K562 (cell line): ENCODE results near the gene FOXN3. TPM values are rescaled to one million over a fixed set of nuclear protein-coding genes. Genes with fewer than 3 reads are reported as not detected.

Experiments used
- ATAC-seq: fragments of 200-7000 bp; cut with Tn5 transposase; 3 replicates; pipeline ENCODE4 v1.9.1; 2020; ENCODE audit warnings: moderate library complexity
- BruUV-seq: library from RNA; stranded (reverse); fragments of 400-500 nt; replicated peaks from 2 replicates; lab custom pipeline; 2021; lab: Mats Ljungman, UMichigan
- CTCF ChIA-PET: fragments of 300-600 bp; formaldehyde crosslinking; extraction: SDS; loops from one replicate; lab custom pipeline; 2021; ENCODE audit warnings: low intra/inter-chr PET ratio; lab: Yijun Ruan, JAX
- POLR2A ChIA-PET: fragments of 300-600, 350-650 bp; sonication (Branson Sonifier 250); formaldehyde crosslinking; extraction: SDS; loops from one replicate; lab custom pipeline; 2021; ENCODE audit warnings: antibody characterized with exemption, inconsistent platforms; lab: Yijun Ruan, JAX
- DNase-seq, 4 experiments: peaks; one replicate each; pipeline versions ENCODE4 v3.0.0 to v3.0.0-alpha.2; 2011 to 2018; ENCODE audit warnings: low spot score in 3 of 4, mixed read lengths in 3 of 4; ENCODE audit errors: extremely low read depth in 1 of 4
- FAIRE-seq: peaks from 2 replicates; lab custom pipeline; 2011; peaks lifted over from hg19 to GRCh38; lab: Jason Lieb, UNC
- H2AFZ ChIP-seq: 2 replicates; pipeline ENCODE4 v1.6.0; 2011; ENCODE audit warnings: low read depth, low read length, control low read depth, inconsistent platforms
- H3K27ac ChIP-seq: fragments of 200-600 bp; 3 replicates; pipeline ENCODE4 v1.8.0; 2011; ENCODE audit warnings: low read depth, mild to moderate bottlenecking, control low read depth, inconsistent platforms, low read length, moderate library complexity, mixed read lengths; ENCODE audit errors: extremely low read depth
- H3K27me3 ChIP-seq, 2 experiments: fragments of 300-600 bp in 1 of 2; 2 replicates in 1 of 2; 3 replicates in 1 of 2; pipeline versions ENCODE4 v1.6.0 to v1.8.0; 2011; ENCODE audit warnings: inconsistent platforms in 2 of 2, low read length in 2 of 2, mild to moderate bottlenecking in 1 of 2, mixed read lengths in 1 of 2, moderate library complexity in 1 of 2; ENCODE audit not compliant: control insufficient read depth in 2 of 2, insufficient read depth in 2 of 2
- H3K36me3 ChIP-seq: fragments of 300-600 bp; 3 replicates; pipeline ENCODE4 v1.8.0; 2011; ENCODE audit warnings: mild to moderate bottlenecking, low read length, inconsistent platforms; ENCODE audit not compliant: control insufficient read depth, insufficient read depth
- H3K4me1 ChIP-seq, 2 experiments: fragments of 200-600 bp in 1 of 2; replicated peaks in 1 of 2; 2 replicates in 1 of 2; 3 replicates in 1 of 2; pipeline versions ENCODE4 v1.5.1 to v1.8.0; 2011; ENCODE audit warnings: inconsistent platforms in 2 of 2, low read length in 2 of 2, mild to moderate bottlenecking in 1 of 2, mixed read lengths in 1 of 2, moderate library complexity in 1 of 2; ENCODE audit not compliant: control insufficient read depth in 2 of 2, insufficient read depth in 2 of 2
- H3K4me2 ChIP-seq: 2 replicates; pipeline ENCODE4 v1.6.1; 2011; ENCODE audit warnings: low read length, control low read depth, inconsistent platforms, mixed read lengths; ENCODE audit not compliant: insufficient read depth
- H3K4me3 ChIP-seq: fragments of 200-600 bp; sonication (generic), shearing (Covaris generic); 2 replicates; pipeline ENCODE4 v1.5.1; 2016; ENCODE audit warnings: control low read depth, inconsistent platforms
- H3K79me2 ChIP-seq: fragments of 200-600 bp; 3 replicates; pipeline ENCODE4 v1.8.0; 2011; ENCODE audit warnings: low read length, inconsistent platforms; ENCODE audit not compliant: control insufficient read depth, insufficient read depth
- H3K9ac ChIP-seq, 2 experiments: 2 replicates each; pipeline versions ENCODE4 v1.6.0 to v1.6.1; 2011; ENCODE audit warnings: low read depth in 2 of 2, low read length in 2 of 2, control low read depth in 1 of 2, inconsistent platforms in 1 of 2, mild to moderate bottlenecking in 1 of 2, mixed read lengths in 1 of 2; ENCODE audit not compliant: insufficient read depth in 1 of 2
- H3K9me1 ChIP-seq: one replicate; pipeline ENCODE4 v1.6.0; 2011; ENCODE audit warnings: inconsistent platforms, mild to moderate bottlenecking, low read length, moderate library complexity; ENCODE audit not compliant: control insufficient read depth, insufficient read depth
- H3K9me3 ChIP-seq: replicated peaks from 2 replicates; pipeline ENCODE4 v1.5.1; 2011; ENCODE audit warnings: low read depth, low read length, inconsistent platforms; ENCODE audit not compliant: control insufficient read depth, insufficient read depth
- H4K20me1 ChIP-seq: replicated peaks from 2 replicates; pipeline ENCODE4 v1.6.1; 2011; ENCODE audit warnings: low read length, inconsistent platforms, mixed read lengths; ENCODE audit not compliant: control insufficient read depth, insufficient read depth
- CHAMP1 ChIP-seq: fragments of 450-650 bp; IDR thresholded peaks from 2 replicates; pipeline ENCODE4 v1.6.1; 2016; ENCODE audit warnings: mild to moderate bottlenecking
- GTF2F1 ChIP-seq: IDR thresholded peaks from 2 replicates; pipeline ENCODE4 v1.6.1; 2011; ENCODE audit warnings: low read depth, low read length, improper control_type of control experiment
- HCFC1 ChIP-seq: IDR thresholded peaks from 2 replicates; pipeline ENCODE4 v1.6.1; 2012; ENCODE audit warnings: low read depth, low read length, improper control_type of control experiment
- IFI16 ChIP-seq: fragments of 250-450 bp; sonication (Bioruptor Pico); IDR thresholded peaks from 2 replicates; pipeline ENCODE4 v2.1.2; 2022; ENCODE audit warnings: mild to moderate bottlenecking, inconsistent platforms
- MYBL2 ChIP-seq, 2 experiments: fragments of 450-650 bp in 1 of 2; sonication (generic) in 1 of 2; formaldehyde crosslinking in 1 of 2; IDR thresholded peaks; 2 replicates each; pipeline versions ENCODE4 v1.6.1 to v1.8.1; 2017 to 2022; ENCODE audit warnings: borderline replicate concordance in 1 of 2, inconsistent platforms in 1 of 2, low read depth in 1 of 2, mild to moderate bottlenecking in 1 of 2, missing genetic modification reagents in 1 of 2, moderate library complexity in 1 of 2
- ZNF175 ChIP-seq: fragments of 200-800 bp; sonication (Bioruptor generic); IDR thresholded peaks from 2 replicates; pipeline ENCODE4 v1.6.1; 2016; ENCODE audit warnings: low read depth, mild to moderate bottlenecking, missing genetic modification characterization, missing compliant biosample characterization
- WGBS: fragments of 100-300 bp; shearing (Covaris generic); methylation state at CpG from one replicate; pipeline ENCODE4 v1.1.6; 2016; ENCODE audit warnings: low coverage, mixed read lengths; ENCODE audit not compliant: insufficient coverage; ENCODE audit errors: missing lambda C conversion rate; 5-methylcytosine and 5-hydroxymethylcytosine counted together
- in situ Hi-C: fragments of 300-500 bp; cut with MboI; formaldehyde crosslinking; loops from 4 replicates; pipeline ENCODE4 v1.15.0; 2018; ENCODE audit warnings: inconsistent platforms, mixed read lengths
- intact Hi-C: fragments of 100-400 bp; cut with micrococcal nuclease; formaldehyde crosslinking; loops from 2 replicates; pipeline ENCODE4 v1.14.2; 2022
- polyA plus RNA-seq, 8 experiments: library from polyadenylated mRNA; depleted of rRNA in 4 of 8; stranded (reverse) in 5 of 8; unstranded in 3 of 8; fragments of >200 nt; fragmentation: Nextera tagmentation in 2 of 8; fragmentation: Illumina TruSeq in 1 of 8; extraction: Ambion mirVana in 2 of 8; extraction: Trizol in 1 of 8; gene quantifications; 2 replicates each; pipeline versions ENCODE4 v1.2.1 to v1.2.3, GENCODE V29; 2011 to 2014; ENCODE audit warnings: inconsistent platforms in 1 of 8, missing spikeins in 1 of 8
- total RNA-seq, 7 experiments: library from RNA; depleted of rRNA in 6 of 7; stranded (reverse); fragments of >200 nt in 6 of 7; fragmentation: Illumina TruSeq in 2 of 7; extraction: Trizol in 2 of 7; gene quantifications; 2 replicates each; pipeline versions ENCODE4 v1.2.1 to v1.2.3, GENCODE V29; 2011 to 2021; ENCODE audit warnings: low replicate concordance in 1 of 7
- TF ChIP-seq, protein P1 (sequence below), 2 experiments: fragments of 200-800 bp in 1 of 2; sonication (Bioruptor generic) in 1 of 2; sonication (generic) in 1 of 2; formaldehyde crosslinking in 1 of 2; IDR thresholded peaks in 1 of 2; conservative IDR thresholded peaks in 1 of 2; 2 replicates each; pipeline versions ENCODE4 v1.5.0 to v1.6.1; 2016 to 2020; ENCODE audit warnings: missing compliant biosample characterization in 1 of 2, missing genetic modification characterization in 1 of 2, missing genetic modification reagents in 1 of 2

The FOXN3 gene
- total and polyA plus RNA-seq, 9 of the 15 experiments (the other 6 are each of a cell fraction or from before 2014, with no cell fraction given) = 0.07 to 1.3 (median 0.40) TPM

- no peak overlapping the region for H3K4me3 ChIP-seq
- TF ChIP-seq IFI16 (CRISPR knock-in tag) (no peak), CHAMP1 (no peak), ZNF175 (CRISPR knock-in tag) (no peak)
- CTCF ChIA-PET = no interaction called here
- H3K4me1 ChIP-seq = no peaks in the 10 kb centered on the region
- H3K79me2 ChIP-seq = no peaks in the 10 kb centered on the region
- 8% methylated on average over 4 of the region's 4 CpGs for WGBS
- H2AFZ ChIP-seq = no peak overlapping the region
- DNase-seq (no peak), FAIRE-seq (no peak), ATAC-seq (no peak)
- no peaks in the 10 kb centered on the region for H3K9me1 ChIP-seq
- no peaks in the 10 kb centered on the region for H3K9me3 ChIP-seq
- H3K27ac ChIP-seq = no peak overlapping the region
- BruUV-seq = no TSS peak
- H3K9ac ChIP-seq = no peak overlapping the region
- intact Hi-C loops (no loop called here), in situ Hi-C loops (no loop called here)
- no peaks in the 10 kb centered on the region for H3K36me3 ChIP-seq
- no peaks in the 10 kb centered on the region for H4K20me1 ChIP-seq
- no peak overlapping the region for H3K4me2 ChIP-seq
- H3K27me3 ChIP-seq = peaks cover 0 to 8% of the 10 kb centered on the region in 2 experiments; a peak in 1 of 5 replicates
- POLR2A ChIA-PET = no interaction called here
Measured at GRCh38 chr14:89370381-89370780, 46.7 kb downstream of the FOXN3 start.

DNA sequence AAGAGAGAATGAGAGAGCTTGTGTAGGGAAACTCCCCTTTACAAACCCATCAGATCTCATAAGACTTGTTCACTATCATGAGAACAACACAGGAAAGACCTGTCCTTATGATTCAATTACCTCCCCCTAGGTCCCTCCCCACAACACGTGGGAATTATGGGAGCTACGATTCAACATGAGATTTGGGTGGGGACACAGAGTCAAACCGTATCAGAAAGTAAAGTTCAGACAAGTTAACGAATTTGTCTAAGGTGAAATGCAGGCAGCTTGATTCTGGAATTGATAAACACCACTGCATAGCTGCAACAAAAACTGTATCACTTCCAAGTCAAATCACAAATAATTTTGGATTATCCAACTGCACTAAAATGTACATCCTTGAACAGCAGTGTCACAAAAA is 47.4 kb downstream of the FOXN3 start:
- no peak overlapping the region for H3K9ac ChIP-seq
- intact Hi-C loops (no loop called here), in situ Hi-C loops (no loop called here)
- ATAC-seq (no peak), FAIRE-seq (no peak), DNase-seq (no peak)
- no peak overlapping the region for H3K4me3 ChIP-seq
- H3K36me3 ChIP-seq = no peaks in the 10 kb centered on the region
- ChIA-PET POLR2A (no interaction called here), CTCF (no interaction called here)
- H3K9me3 ChIP-seq = no peaks in the 10 kb centered on the region
- H3K4me1 ChIP-seq = no peaks in the 10 kb centered on the region
- H3K79me2 ChIP-seq = no peaks in the 10 kb centered on the region
- BruUV-seq = no TSS peak
- no peak overlapping the region for H3K4me2 ChIP-seq
- H2AFZ ChIP-seq = no peak overlapping the region
- no peaks in the 10 kb centered on the region for H3K9me1 ChIP-seq
- H4K20me1 ChIP-seq = no peaks in the 10 kb centered on the region
- peaks cover 0 to 8% of the 10 kb centered on the region in 2 experiments; a peak in 1 of 5 replicates for H3K27me3 ChIP-seq
- no peak overlapping the region for H3K27ac ChIP-seq
- 0% methylated on average over 4 of the region's 4 CpGs for WGBS
- no peak for TF ChIP-seq GTF2F1
- TF ChIP-seq HCFC1 = no peak
- no peak for TF ChIP-seq MYBL2 (IDR thresholded peaks at IDR 0.05; ENCODE audit: low read depth)
- no peak for TF ChIP-seq MYBL2 (CRISPR knock-in tag; IDR thresholded peaks at IDR 0.05; ENCODE audit: borderline replicate concordance)
- TF ChIP-seq, protein P1, sequence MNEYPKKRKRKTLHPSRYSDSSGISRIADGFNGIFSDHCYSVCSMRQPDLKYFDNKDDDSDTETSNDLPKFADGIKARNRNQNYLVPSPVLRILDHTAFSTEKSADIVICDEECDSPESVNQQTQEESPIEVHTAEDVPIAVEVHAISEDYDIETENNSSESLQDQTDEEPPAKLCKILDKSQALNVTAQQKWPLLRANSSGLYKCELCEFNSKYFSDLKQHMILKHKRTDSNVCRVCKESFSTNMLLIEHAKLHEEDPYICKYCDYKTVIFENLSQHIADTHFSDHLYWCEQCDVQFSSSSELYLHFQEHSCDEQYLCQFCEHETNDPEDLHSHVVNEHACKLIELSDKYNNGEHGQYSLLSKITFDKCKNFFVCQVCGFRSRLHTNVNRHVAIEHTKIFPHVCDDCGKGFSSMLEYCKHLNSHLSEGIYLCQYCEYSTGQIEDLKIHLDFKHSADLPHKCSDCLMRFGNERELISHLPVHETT (CRISPR knock-in tag; conservative IDR thresholded peaks at IDR 0.05 in 1 of 2, IDR thresholded peaks at IDR 0.05 in 1 of 2) = no peak
